GM23338 (cell line): ENCODE results near the gene ADRA2B. TPM values are rescaled to one million over a fixed set of nuclear protein-coding genes. Genes with fewer than 3 reads are reported as not detected.

Source experiments
- ATAC-seq: fragments of 200-7000 bp; cut with Tn5 transposase; 3 replicates; pipeline ENCODE4 v1.9.1; 2020
- DNase-seq: peaks from one replicate; pipeline ENCODE4 v3.0.0-alpha.2; 2015; ENCODE audit warnings: low spot score
- H2AFZ ChIP-seq: fragments of 200-600 bp; sonication (generic); 2 replicates; pipeline ENCODE4 v1.8.0; 2016; ENCODE audit warnings: antibody characterized with exemption, mild to moderate bottlenecking, moderate library complexity
- H3F3A ChIP-seq: fragments of 200-600 bp; sonication (generic); replicated peaks from 2 replicates; pipeline ENCODE4 v1.8.0; 2017; ENCODE audit warnings: antibody characterized with exemption, mixed run types, low read depth
- H3K27ac ChIP-seq: fragments of 200-600 bp; sonication (generic); 2 replicates; pipeline ENCODE4 v1.6.1; 2016; ENCODE audit warnings: low read depth
- H3K27me3 ChIP-seq: fragments of 200-600 bp; sonication (generic); 2 replicates; pipeline ENCODE4 v1.8.0; 2016; ENCODE audit warnings: mild to moderate bottlenecking, mixed run types, moderate library complexity; ENCODE audit not compliant: insufficient read depth
- H3K36me3 ChIP-seq: fragments of 200-600 bp; sonication (generic); 2 replicates; pipeline ENCODE4 v1.8.0; 2016; ENCODE audit warnings: mild to moderate bottlenecking; ENCODE audit not compliant: insufficient read depth
- H3K4me1 ChIP-seq: fragments of 200-600 bp; sonication (generic); 2 replicates; pipeline ENCODE4 v1.8.0; 2016; ENCODE audit warnings: mild to moderate bottlenecking, moderate library complexity; ENCODE audit not compliant: insufficient read depth
- H3K4me2 ChIP-seq: fragments of 200-600 bp; sonication (generic); 2 replicates; pipeline ENCODE4 v1.7.1; 2017; ENCODE audit warnings: mixed run types
- H3K4me3 ChIP-seq: fragments of 200-600 bp; sonication (generic); 2 replicates; pipeline ENCODE4 v1.6.1; 2016; ENCODE audit warnings: mixed run types
- H3K79me2 ChIP-seq: fragments of 200-600 bp; sonication (generic); replicated peaks from 2 replicates; pipeline ENCODE4 v1.8.0; 2017; ENCODE audit warnings: mild to moderate bottlenecking; ENCODE audit not compliant: insufficient read depth
- H3K9me2 ChIP-seq: fragments of 200-600 bp; sonication (generic); 2 replicates; pipeline ENCODE4 v1.8.0; 2017; ENCODE audit not compliant: insufficient read depth
- H4K20me1 ChIP-seq: fragments of 200-600 bp; sonication (generic); replicated peaks from 2 replicates; pipeline ENCODE4 v1.8.0; 2017; ENCODE audit warnings: mild to moderate bottlenecking; ENCODE audit not compliant: insufficient read depth
- H3K27ac Mint-ChIP-seq: 2 replicates; pipeline ENCODE4 v1.8.0; 2020; ENCODE audit warnings: inconsistent platforms, mild to moderate bottlenecking, moderate library complexity, mixed read lengths
- H3K27me3 Mint-ChIP-seq: 3 replicates; pipeline ENCODE4 v1.8.0; 2022; ENCODE audit warnings: low read depth, mild to moderate bottlenecking, moderate library complexity, mixed read lengths, inconsistent platforms; ENCODE audit not compliant: insufficient read depth, poor library complexity
- H3K36me3 Mint-ChIP-seq: 3 replicates; pipeline ENCODE4 v1.8.0; 2021; ENCODE audit warnings: low read depth, mild to moderate bottlenecking, inconsistent platforms, moderate library complexity, mixed read lengths
- H3K4me1 Mint-ChIP-seq: 3 replicates; pipeline ENCODE4 v1.8.0; 2020; ENCODE audit warnings: mild to moderate bottlenecking, inconsistent platforms, mixed read lengths
- H3K4me3 Mint-ChIP-seq: 3 replicates; pipeline ENCODE4 v1.8.0; 2021; ENCODE audit warnings: moderate library complexity, mild to moderate bottlenecking, inconsistent platforms, mixed read lengths
- H3K9me3 Mint-ChIP-seq: 3 replicates; pipeline ENCODE4 v1.8.0; 2020; ENCODE audit warnings: moderate library complexity, mild to moderate bottlenecking, inconsistent platforms, mixed read lengths
- CREB1 ChIP-seq: fragments of 250-450 bp; sonication (Bioruptor Pico); IDR thresholded peaks from 2 replicates; pipeline ENCODE4 v1.5.0; 2020; ENCODE audit warnings: low read depth, mild to moderate bottlenecking, moderate library complexity
- POLR2AphosphoS5 ChIP-seq: IDR thresholded peaks from 2 replicates; pipeline ENCODE4 v1.6.1; 2016; ENCODE audit warnings: antibody characterized with exemption, low read depth
- REST ChIP-seq: IDR thresholded peaks from one replicate; pipeline ENCODE4 v1.6.1; 2018; ENCODE audit warnings: antibody characterized with exemption; ENCODE audit not compliant: unreplicated experiment
- STAT1 ChIP-seq: IDR thresholded peaks from one replicate; pipeline ENCODE4 v1.6.1; 2016; ENCODE audit warnings: antibody characterized with exemption; ENCODE audit not compliant: unreplicated experiment
- ZNF114 ChIP-seq: fragments of 250-450 bp; sonication (Bioruptor Pico); IDR thresholded peaks from 2 replicates; pipeline ENCODE4 v1.5.0; 2020; ENCODE audit warnings: mild to moderate bottlenecking, moderate library complexity
- ZNF331 ChIP-seq: fragments of 250-450 bp; sonication (Bioruptor Pico); IDR thresholded peaks from 2 replicates; pipeline ENCODE4 v1.5.0; 2020; ENCODE audit warnings: low read depth, mild to moderate bottlenecking, moderate library complexity
- polyA plus RNA-seq: library from polyadenylated mRNA; unstranded; fragments of >200 nt; fragmentation: Nextera tagmentation; extraction: Ambion mirVana; gene quantifications from 2 replicates; pipeline ENCODE4 v1.2.1, GENCODE V29; 2016
- total RNA-seq: library from RNA; depleted of rRNA; stranded (reverse); fragments of >200 nt; shearing (Covaris generic); gene quantifications from 2 replicates; pipeline ENCODE4 v1.2.3, GENCODE V29; 2014
- TF ChIP-seq, protein P1 (sequence below): fragments of 250-450 bp; sonication (Bioruptor Pico); IDR thresholded peaks from 2 replicates; pipeline ENCODE4 v1.5.0; 2020; ENCODE audit warnings: mild to moderate bottlenecking, moderate library complexity

The ADRA2B gene
- total and polyA plus RNA-seq, 2 experiments from 2014 or later, result 1.7 to 5.9 TPM

DNA sequence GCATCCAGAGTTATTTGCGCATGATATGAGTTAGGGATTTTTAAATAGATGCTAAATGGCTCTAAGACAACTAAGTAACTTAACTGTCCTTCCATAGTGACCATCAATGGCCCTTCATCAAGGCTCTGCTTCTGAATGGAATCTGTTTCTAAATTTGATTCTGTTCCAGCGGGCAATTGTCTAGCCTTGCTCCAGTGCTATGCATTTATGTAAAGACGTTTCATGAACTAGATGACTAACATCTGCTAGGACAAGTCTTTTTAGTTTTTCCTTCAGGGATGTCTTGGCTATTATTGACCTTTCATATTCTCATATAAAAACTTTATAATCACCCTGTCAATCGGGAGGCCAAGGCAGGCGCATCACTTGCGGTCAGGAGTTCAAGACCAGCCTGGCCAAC is 12.1 kb upstream of the ADRA2B start:
- H3K4me1 ChIP-seq, result no peaks in the 10 kb centered on the region
- H3F3A ChIP-seq, result no peaks in the 10 kb centered on the region
- no peaks in the 10 kb centered on the region for H4K20me1 ChIP-seq
- H3K9me3 Mint-ChIP-seq, result no peaks in the 10 kb centered on the region
- no peak overlapping the region for H3K27ac Mint-ChIP-seq
- no peaks in the 10 kb centered on the region for H3K27me3 ChIP-seq
- no peak for TF ChIP-seq REST
- TF ChIP-seq, protein P1, sequence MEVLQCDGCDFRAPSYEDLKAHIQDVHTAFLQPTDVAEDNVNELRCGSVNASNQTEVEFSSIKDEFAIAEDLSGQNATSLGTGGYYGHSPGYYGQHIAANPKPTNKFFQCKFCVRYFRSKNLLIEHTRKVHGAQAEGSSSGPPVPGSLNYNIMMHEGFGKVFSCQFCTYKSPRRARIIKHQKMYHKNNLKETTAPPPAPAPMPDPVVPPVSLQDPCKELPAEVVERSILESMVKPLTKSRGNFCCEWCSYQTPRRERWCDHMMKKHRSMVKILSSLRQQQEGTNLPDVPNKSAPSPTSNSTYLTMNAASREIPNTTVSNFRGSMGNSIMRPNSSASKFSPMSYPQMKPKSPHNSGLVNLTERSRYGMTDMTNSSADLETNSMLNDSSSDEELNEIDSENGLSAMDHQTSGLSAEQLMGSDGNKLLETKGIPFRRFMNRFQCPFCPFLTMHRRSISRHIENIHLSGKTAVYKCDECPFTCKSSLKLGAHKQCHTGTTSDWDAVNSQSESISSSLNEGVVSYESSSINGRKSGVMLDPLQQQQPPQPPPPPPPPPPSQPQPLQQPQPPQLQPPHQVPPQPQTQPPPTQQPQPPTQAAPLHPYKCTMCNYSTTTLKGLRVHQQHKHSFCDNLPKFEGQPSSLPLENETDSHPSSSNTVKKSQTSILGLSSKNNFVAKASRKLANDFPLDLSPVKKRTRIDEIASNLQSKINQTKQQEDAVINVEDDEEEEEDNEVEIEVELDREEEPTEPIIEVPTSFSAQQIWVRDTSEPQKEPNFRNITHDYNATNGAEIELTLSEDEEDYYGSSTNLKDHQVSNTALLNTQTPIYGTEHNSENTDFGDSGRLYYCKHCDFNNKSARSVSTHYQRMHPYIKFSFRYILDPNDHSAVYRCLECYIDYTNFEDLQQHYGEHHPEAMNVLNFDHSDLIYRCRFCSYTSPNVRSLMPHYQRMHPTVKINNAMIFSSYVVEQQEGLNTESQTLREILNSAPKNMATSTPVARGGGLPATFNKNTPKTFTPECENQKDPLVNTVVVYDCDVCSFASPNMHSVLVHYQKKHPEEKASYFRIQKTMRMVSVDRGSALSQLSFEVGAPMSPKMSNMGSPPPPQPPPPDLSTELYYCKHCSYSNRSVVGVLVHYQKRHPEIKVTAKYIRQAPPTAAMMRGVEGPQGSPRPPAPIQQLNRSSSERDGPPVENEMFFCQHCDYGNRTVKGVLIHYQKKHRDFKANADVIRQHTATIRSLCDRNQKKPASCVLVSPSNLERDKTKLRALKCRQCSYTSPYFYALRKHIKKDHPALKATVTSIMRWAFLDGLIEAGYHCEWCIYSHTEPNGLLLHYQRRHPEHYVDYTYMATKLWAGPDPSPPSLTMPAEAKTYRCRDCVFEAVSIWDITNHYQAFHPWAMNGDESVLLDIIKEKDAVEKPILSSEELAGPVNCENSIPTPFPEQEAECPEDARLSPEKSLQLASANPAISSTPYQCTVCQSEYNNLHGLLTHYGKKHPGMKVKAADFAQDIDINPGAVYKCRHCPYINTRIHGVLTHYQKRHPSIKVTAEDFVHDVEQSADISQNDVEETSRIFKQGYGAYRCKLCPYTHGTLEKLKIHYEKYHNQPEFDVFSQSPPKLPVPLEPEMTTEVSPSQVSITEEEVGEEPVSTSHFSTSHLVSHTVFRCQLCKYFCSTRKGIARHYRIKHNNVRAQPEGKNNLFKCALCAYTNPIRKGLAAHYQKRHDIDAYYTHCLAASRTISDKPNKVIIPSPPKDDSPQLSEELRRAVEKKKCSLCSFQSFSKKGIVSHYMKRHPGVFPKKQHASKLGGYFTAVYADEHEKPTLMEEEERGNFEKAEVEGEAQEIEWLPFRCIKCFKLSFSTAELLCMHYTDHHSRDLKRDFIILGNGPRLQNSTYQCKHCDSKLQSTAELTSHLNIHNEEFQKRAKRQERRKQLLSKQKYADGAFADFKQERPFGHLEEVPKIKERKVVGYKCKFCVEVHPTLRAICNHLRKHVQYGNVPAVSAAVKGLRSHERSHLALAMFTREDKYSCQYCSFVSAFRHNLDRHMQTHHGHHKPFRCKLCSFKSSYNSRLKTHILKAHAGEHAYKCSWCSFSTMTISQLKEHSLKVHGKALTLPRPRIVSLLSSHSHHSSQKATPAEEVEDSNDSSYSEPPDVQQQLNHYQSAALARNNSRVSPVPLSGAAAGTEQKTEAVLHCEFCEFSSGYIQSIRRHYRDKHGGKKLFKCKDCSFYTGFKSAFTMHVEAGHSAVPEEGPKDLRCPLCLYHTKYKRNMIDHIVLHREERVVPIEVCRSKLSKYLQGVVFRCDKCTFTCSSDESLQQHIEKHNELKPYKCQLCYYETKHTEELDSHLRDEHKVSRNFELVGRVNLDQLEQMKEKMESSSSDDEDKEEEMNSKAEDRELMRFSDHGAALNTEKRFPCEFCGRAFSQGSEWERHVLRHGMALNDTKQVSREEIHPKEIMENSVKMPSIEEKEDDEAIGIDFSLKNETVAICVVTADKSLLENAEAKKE (CRISPR knock-in tag), result no peak
- TF ChIP-seq CREB1 (CRISPR knock-in tag), result no peak
- no peak for TF ChIP-seq ZNF114
- TF ChIP-seq POLR2AphosphoS5, result no peak
- TF ChIP-seq ZNF331 (CRISPR knock-in tag), result no peak
- no peak for TF ChIP-seq STAT1
- DNase-seq (no peak), ATAC-seq (no peak)
- H3K4me3 Mint-ChIP-seq, result no peak overlapping the region
- no peaks in the 10 kb centered on the region for H3K79me2 ChIP-seq
- no peak overlapping the region for H2AFZ ChIP-seq
- no peaks in the 10 kb centered on the region for H3K36me3 ChIP-seq
- no peaks in the 10 kb centered on the region for H3K4me1 Mint-ChIP-seq
- H3K27ac ChIP-seq, result no peak overlapping the region
- no peak overlapping the region for H3K4me3 ChIP-seq
- H3K9me2 ChIP-seq, result no peaks in the 10 kb centered on the region
- H3K36me3 Mint-ChIP-seq, result no peaks in the 10 kb centered on the region; the same call in 2 of the 3 replicates
- no peak overlapping the region for H3K4me2 ChIP-seq
- H3K27me3 Mint-ChIP-seq, result peaks cover 7% of the 10 kb centered on the region
